Smooth muscle cell of the brain vasculature (primary cell): Measurements from ENCODE around the gene DMXL1.
"Not testable (repeated sequence)": the region's sequence is repeated elsewhere in the genome, so short reads cannot be mapped to it uniquely, and the experiment has no call there.

Experiments
- DNase-seq: peaks from one replicate; pipeline ENCODE4 v3.0.0-alpha.2; 2012; ENCODE audit warnings: low read depth, low spot score

DMXL1 gene

GRCh38 chr5:119070578-119070827 lies 384 bp upstream of the DMXL1 start:
- DNase-seq = no peak

GRCh38 chr5:119071561-119071995 lies 691 bp downstream of the DMXL1 start:
- DNase-seq = no peak

- no peak for DNase-seq
Measured at GRCh38 chr5:119072496-119072895, 1.6 kb downstream of the DMXL1 start.

- DNase-seq = not testable (repeated sequence)
Measured at GRCh38 chr5:119073746-119074337, 3.0 kb downstream of the DMXL1 start.

- no peak for DNase-seq
Measured at GRCh38 chr5:119074419-119074818, 3.5 kb downstream of the DMXL1 start.

GRCh38 chr5:119075269-119075668 lies 4.4 kb downstream of the DMXL1 start:
- DNase-seq = not testable (repeated sequence)

- DNase-seq = no peak
Measured at GRCh38 chr5:119076080-119076479, 5.2 kb downstream of the DMXL1 start.

GRCh38 chr5:119077444-119077843 lies 6.6 kb downstream of the DMXL1 start:
- no peak for DNase-seq

GRCh38 chr5:119078071-119078846 lies 7.4 kb downstream of the DMXL1 start:
- DNase-seq = no peak

- DNase-seq = no peak
Measured at GRCh38 chr5:119078861-119079260, 8.0 kb downstream of the DMXL1 start.

GRCh38 chr5:119079318-119079921 lies 8.5 kb downstream of the DMXL1 start:
- DNase-seq = no peak

GRCh38 chr5:119080936-119081335 lies 10.0 kb downstream of the DMXL1 start:
- DNase-seq = no peak

GRCh38 chr5:119082691-119083090 lies 11.8 kb downstream of the DMXL1 start:
- no peak for DNase-seq

GRCh38 chr5:119083679-119084078 lies 12.8 kb downstream of the DMXL1 start:
- no peak for DNase-seq

- DNase-seq = peak; percentile 45
Measured at GRCh38 chr5:119088438-119088837, 17.6 kb downstream of the DMXL1 start.

- no peak for DNase-seq
Measured at GRCh38 chr5:119095611-119096010, 24.7 kb downstream of the DMXL1 start.

- no peak for DNase-seq
Measured at GRCh38 chr5:119105971-119106370, 35.1 kb downstream of the DMXL1 start.

GRCh38 chr5:119112151-119112550 lies 41.3 kb downstream of the DMXL1 start:
- DNase-seq = no peak

- DNase-seq = no peak
Measured at GRCh38 chr5:119117237-119117636, 46.4 kb downstream of the DMXL1 start.

GRCh38 chr5:119118000-119118399 lies 47.1 kb downstream of the DMXL1 start:
- no peak for DNase-seq

- no peak for DNase-seq
Measured at GRCh38 chr5:119120893-119121292, 50.0 kb downstream of the DMXL1 start.

GRCh38 chr5:119122474-119122873 lies 51.6 kb downstream of the DMXL1 start:
- DNase-seq = not testable (repeated sequence)

GRCh38 chr5:119123280-119123679 lies 52.4 kb downstream of the DMXL1 start:
- DNase-seq = no peak
